Measurements from ENCODE around the gene SMYD5.

Gene SMYD5

GRCh38 chr2:73255007-73255644, 41.1 kb downstream of the SMYD5 start:
- no peak for DNase-seq (ENCODE audit: low read depth)
- no peak for TF ChIP-seq CTCF (IDR thresholded peaks at IDR 0.05; ENCODE audit: control insufficient read depth, insufficient read depth, low read depth, low read length, missing control alignments)
- H3K4me3 ChIP-seq (ENCODE audit: control insufficient read depth, low read depth, low read length), result no peak overlapping the region

- H3K4me3 ChIP-seq (ENCODE audit: control insufficient read depth, low read depth, low read length), result no peak overlapping the region
- no peak for TF ChIP-seq CTCF (IDR thresholded peaks at IDR 0.05; ENCODE audit: control insufficient read depth, insufficient read depth, low read depth, low read length, missing control alignments)
- no peak for DNase-seq (ENCODE audit: low read depth)
These were observed 42.0 kb downstream of the SMYD5 start for GRCh38 chr2:73255907-73256617.

- no peak overlapping the region for H3K4me3 ChIP-seq (ENCODE audit: control insufficient read depth, low read depth, low read length)
- no peak for TF ChIP-seq CTCF (IDR thresholded peaks at IDR 0.05; ENCODE audit: control insufficient read depth, insufficient read depth, low read depth, low read length, missing control alignments)
- no peak for DNase-seq (ENCODE audit: low read depth)
These were observed 42.5 kb downstream of the SMYD5 start for GRCh38 chr2:73256618-73256922.

- H3K4me3 ChIP-seq (ENCODE audit: control insufficient read depth, low read depth, low read length), result no peak overlapping the region
- no peak for DNase-seq (ENCODE audit: low read depth)
- no peak for TF ChIP-seq CTCF (IDR thresholded peaks at IDR 0.05; ENCODE audit: control insufficient read depth, insufficient read depth, low read depth, low read length, missing control alignments)
These were observed 43.0 kb downstream of the SMYD5 start for GRCh38 chr2:73257021-73257420.

- no peak for DNase-seq (ENCODE audit: low read depth)
- TF ChIP-seq CTCF (IDR thresholded peaks at IDR 0.05; ENCODE audit: control insufficient read depth, insufficient read depth, low read depth, low read length, missing control alignments), result no peak
- no peak overlapping the region for H3K4me3 ChIP-seq (ENCODE audit: control insufficient read depth, low read depth, low read length)
These were observed 43.5 kb downstream of the SMYD5 start for GRCh38 chr2:73257425-73258125.

- no peak for TF ChIP-seq CTCF (IDR thresholded peaks at IDR 0.05; ENCODE audit: control insufficient read depth, insufficient read depth, low read depth, low read length, missing control alignments)
- H3K4me3 ChIP-seq (ENCODE audit: control insufficient read depth, low read depth, low read length), result no peak overlapping the region
- no peak for DNase-seq (ENCODE audit: low read depth)
These were observed 44.3 kb downstream of the SMYD5 start for GRCh38 chr2:73258186-73258912.

Data from AG09309 (cell line).